SK-N-SH treated with all-trans-retinoic acid at 6 μM for 48 hours (cell line): ENCODE measurements around the gene HS6ST2.

ENCODE experiments used
- ATAC-seq: fragments of 200-7000 bp; cut with Tn5 transposase; 3 replicates; pipeline ENCODE4 v1.9.1; 2020; ENCODE audit warnings: mild to moderate bottlenecking, moderate library complexity
- BACH2 ChIP-seq: fragments of 250-450 bp; sonication (Bioruptor Pico); IDR thresholded peaks from 2 replicates; pipeline ENCODE4 v1.9.0; 2021; ENCODE audit warnings: mild to moderate bottlenecking, borderline replicate concordance
- CSDC2 ChIP-seq: fragments of 250-450 bp; sonication (Bioruptor Pico); IDR thresholded peaks from 2 replicates; pipeline ENCODE4 v1.5.0; 2020; ENCODE audit warnings: mild to moderate bottlenecking, moderate library complexity
- ESRRG ChIP-seq: fragments of 250-450 bp; sonication (Bioruptor Pico); IDR thresholded peaks from 2 replicates; pipeline ENCODE4 v1.6.1; 2021; ENCODE audit warnings: mild to moderate bottlenecking
- GLIS3 ChIP-seq: fragments of 250-450 bp; sonication (Bioruptor Pico); IDR thresholded peaks from 2 replicates; pipeline ENCODE4 v1.5.0; 2020; ENCODE audit warnings: mild to moderate bottlenecking, moderate library complexity
- ISL1 ChIP-seq: fragments of 250-450 bp; sonication (Bioruptor Pico); IDR thresholded peaks from 2 replicates; pipeline ENCODE4 v2.1.2; 2022; ENCODE audit warnings: mild to moderate bottlenecking, moderate library complexity
- PPARA ChIP-seq: fragments of 250-450 bp; sonication (Bioruptor Pico); IDR thresholded peaks from 2 replicates; pipeline ENCODE4 v1.5.0; 2020; ENCODE audit warnings: mild to moderate bottlenecking, borderline replicate concordance
- RARB ChIP-seq: fragments of 250-450 bp; sonication (Bioruptor Pico); IDR thresholded peaks from 2 replicates; pipeline ENCODE4 v1.8.0; 2021; ENCODE audit warnings: mild to moderate bottlenecking, moderate library complexity
- TCF4 ChIP-seq: fragments of 250-450 bp; sonication (Bioruptor Pico); IDR thresholded peaks from 2 replicates; pipeline ENCODE4 v1.8.0; 2021; ENCODE audit warnings: mild to moderate bottlenecking, moderate library complexity, borderline replicate concordance
- TOX ChIP-seq: fragments of 250-450 bp; sonication (Bioruptor Pico); IDR thresholded peaks from 2 replicates; pipeline ENCODE4 v1.8.0; 2021; ENCODE audit warnings: mild to moderate bottlenecking, moderate library complexity, borderline replicate concordance
- ZC3H10 ChIP-seq: fragments of 250-450 bp; sonication (Bioruptor Pico); IDR thresholded peaks from 2 replicates; pipeline ENCODE4 v1.5.1; 2021; ENCODE audit warnings: mild to moderate bottlenecking, moderate library complexity
- ZFP30 ChIP-seq: fragments of 450-650 bp; formaldehyde crosslinking; IDR thresholded peaks from 2 replicates; pipeline ENCODE4 v1.5.0; 2022; ENCODE audit warnings: mild to moderate bottlenecking, moderate library complexity
- ZNF565 ChIP-seq: fragments of 450-650 bp; formaldehyde crosslinking; conservative IDR thresholded peaks from 2 replicates; pipeline ENCODE4 v1.5.0; 2020; ENCODE audit warnings: low read depth, mild to moderate bottlenecking, moderate library complexity
- ZNF70 ChIP-seq: fragments of 450-650 bp; formaldehyde crosslinking; IDR thresholded peaks from 2 replicates; pipeline ENCODE4 v1.5.0; 2020; ENCODE audit warnings: mild to moderate bottlenecking, moderate library complexity
- ZNF8 ChIP-seq: fragments of 450-650 bp; formaldehyde crosslinking; IDR thresholded peaks from 2 replicates; pipeline ENCODE4 v1.5.0; 2020; ENCODE audit warnings: mild to moderate bottlenecking, moderate library complexity
- TF ChIP-seq, protein P1 (sequence below): fragments of 250-450 bp; sonication (Bioruptor Pico); IDR thresholded peaks from 2 replicates; pipeline ENCODE4 v1.5.0; 2020; ENCODE audit warnings: mild to moderate bottlenecking, moderate library complexity
- TF ChIP-seq, protein P2 (sequence below): fragments of 250-450 bp; sonication (Bioruptor Pico); IDR thresholded peaks from 2 replicates; pipeline ENCODE4 v1.8.0; 2020; ENCODE audit warnings: mild to moderate bottlenecking, moderate library complexity, borderline replicate concordance
- TF ChIP-seq, protein P3 (sequence below): fragments of 250-450 bp; sonication (Bioruptor Pico); IDR thresholded peaks from 2 replicates; pipeline ENCODE4 v1.5.1; 2020; ENCODE audit warnings: low read depth, mild to moderate bottlenecking, moderate library complexity
- TF ChIP-seq, protein P4 (sequence below): fragments of 250-450 bp; sonication (Bioruptor Pico); IDR thresholded peaks from 2 replicates; pipeline ENCODE4 v1.8.0; 2021; ENCODE audit warnings: low read depth, mild to moderate bottlenecking, moderate library complexity, borderline replicate concordance

Gene HS6ST2

DNA sequence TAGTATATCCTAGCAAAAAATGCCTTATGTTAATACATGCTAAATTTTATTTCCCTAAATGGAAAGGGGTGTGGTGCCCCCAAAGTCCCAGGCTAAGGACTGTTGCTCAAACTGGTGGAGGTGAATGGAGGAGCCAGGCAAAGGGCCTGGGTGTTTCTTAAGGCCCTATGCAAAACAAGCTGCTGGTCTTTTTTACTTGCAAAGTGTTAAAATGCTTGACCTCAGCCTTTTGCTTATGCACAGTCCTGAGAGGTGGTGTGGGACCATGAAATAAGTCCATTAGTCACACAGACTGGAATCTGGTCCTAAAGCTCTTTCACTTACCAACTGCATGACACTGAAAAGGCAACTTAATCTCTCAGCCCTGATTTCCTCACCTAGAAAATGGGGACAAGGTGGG is 246.1 kb downstream of the HS6ST2 start (continued):
- TF ChIP-seq, protein P1, sequence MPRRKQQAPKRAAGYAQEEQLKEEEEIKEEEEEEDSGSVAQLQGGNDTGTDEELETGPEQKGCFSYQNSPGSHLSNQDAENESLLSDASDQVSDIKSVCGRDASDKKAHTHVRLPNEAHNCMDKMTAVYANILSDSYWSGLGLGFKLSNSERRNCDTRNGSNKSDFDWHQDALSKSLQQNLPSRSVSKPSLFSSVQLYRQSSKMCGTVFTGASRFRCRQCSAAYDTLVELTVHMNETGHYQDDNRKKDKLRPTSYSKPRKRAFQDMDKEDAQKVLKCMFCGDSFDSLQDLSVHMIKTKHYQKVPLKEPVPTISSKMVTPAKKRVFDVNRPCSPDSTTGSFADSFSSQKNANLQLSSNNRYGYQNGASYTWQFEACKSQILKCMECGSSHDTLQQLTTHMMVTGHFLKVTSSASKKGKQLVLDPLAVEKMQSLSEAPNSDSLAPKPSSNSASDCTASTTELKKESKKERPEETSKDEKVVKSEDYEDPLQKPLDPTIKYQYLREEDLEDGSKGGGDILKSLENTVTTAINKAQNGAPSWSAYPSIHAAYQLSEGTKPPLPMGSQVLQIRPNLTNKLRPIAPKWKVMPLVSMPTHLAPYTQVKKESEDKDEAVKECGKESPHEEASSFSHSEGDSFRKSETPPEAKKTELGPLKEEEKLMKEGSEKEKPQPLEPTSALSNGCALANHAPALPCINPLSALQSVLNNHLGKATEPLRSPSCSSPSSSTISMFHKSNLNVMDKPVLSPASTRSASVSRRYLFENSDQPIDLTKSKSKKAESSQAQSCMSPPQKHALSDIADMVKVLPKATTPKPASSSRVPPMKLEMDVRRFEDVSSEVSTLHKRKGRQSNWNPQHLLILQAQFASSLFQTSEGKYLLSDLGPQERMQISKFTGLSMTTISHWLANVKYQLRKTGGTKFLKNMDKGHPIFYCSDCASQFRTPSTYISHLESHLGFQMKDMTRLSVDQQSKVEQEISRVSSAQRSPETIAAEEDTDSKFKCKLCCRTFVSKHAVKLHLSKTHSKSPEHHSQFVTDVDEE, result no peak

DNA sequence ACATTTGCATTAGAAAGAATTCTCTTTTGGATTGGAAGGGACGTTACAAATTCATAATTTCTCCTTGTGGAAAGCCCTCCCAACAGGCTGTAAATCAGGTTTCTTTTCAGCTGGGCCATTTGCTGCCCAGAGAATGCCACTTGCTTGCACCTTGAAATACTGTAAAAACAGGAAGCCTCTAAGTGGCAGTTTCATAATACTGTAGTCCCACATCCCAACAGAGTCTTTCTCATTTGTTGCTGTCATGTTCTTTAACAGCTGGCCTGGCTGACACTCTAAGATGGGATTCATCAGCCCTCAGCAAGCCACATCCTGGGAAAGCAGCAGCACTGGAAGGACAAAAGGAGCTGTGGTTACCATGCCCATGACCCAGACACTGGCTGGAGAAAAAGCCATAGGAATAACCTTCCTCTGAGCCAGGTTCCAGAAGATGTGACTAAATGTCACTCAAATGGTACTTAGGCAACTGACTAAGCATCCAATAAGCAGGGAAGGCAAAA is 247.7 kb downstream of the HS6ST2 start:
- ATAC-seq, result no peak
- TF ChIP-seq BACH2 (CRISPR knock-in tag), result no peak
- no peak for TF ChIP-seq ESRRG (CRISPR knock-in tag)
- TF ChIP-seq CSDC2 (CRISPR knock-in tag), result no peak
- no peak for TF ChIP-seq ZFP30
- TF ChIP-seq, protein P2, sequence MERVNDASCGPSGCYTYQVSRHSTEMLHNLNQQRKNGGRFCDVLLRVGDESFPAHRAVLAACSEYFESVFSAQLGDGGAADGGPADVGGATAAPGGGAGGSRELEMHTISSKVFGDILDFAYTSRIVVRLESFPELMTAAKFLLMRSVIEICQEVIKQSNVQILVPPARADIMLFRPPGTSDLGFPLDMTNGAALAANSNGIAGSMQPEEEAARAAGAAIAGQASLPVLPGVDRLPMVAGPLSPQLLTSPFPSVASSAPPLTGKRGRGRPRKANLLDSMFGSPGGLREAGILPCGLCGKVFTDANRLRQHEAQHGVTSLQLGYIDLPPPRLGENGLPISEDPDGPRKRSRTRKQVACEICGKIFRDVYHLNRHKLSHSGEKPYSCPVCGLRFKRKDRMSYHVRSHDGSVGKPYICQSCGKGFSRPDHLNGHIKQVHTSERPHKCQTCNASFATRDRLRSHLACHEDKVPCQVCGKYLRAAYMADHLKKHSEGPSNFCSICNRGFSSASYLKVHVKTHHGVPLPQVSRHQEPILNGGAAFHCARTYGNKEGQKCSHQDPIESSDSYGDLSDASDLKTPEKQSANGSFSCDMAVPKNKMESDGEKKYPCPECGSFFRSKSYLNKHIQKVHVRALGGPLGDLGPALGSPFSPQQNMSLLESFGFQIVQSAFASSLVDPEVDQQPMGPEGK, result no peak
- no peak for TF ChIP-seq PPARA
- no peak for TF ChIP-seq GLIS3 (CRISPR knock-in tag)
- no peak for TF ChIP-seq TCF4 (CRISPR knock-in tag)
- TF ChIP-seq, protein P3, sequence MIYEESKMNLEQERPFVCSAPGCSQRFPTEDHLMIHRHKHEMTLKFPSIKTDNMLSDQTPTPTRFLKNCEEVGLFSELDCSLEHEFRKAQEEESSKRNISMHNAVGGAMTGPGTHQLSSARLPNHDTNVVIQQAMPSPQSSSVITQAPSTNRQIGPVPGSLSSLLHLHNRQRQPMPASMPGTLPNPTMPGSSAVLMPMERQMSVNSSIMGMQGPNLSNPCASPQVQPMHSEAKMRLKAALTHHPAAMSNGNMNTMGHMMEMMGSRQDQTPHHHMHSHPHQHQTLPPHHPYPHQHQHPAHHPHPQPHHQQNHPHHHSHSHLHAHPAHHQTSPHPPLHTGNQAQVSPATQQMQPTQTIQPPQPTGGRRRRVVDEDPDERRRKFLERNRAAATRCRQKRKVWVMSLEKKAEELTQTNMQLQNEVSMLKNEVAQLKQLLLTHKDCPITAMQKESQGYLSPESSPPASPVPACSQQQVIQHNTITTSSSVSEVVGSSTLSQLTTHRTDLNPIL (CRISPR knock-in tag), result no peak
- TF ChIP-seq ZNF70 (CRISPR knock-in tag), result no peak
- TF ChIP-seq ZNF565, result no peak
- no peak for TF ChIP-seq RARB (CRISPR knock-in tag)
- TF ChIP-seq, all 23 proteins: peak for 0

DNA sequence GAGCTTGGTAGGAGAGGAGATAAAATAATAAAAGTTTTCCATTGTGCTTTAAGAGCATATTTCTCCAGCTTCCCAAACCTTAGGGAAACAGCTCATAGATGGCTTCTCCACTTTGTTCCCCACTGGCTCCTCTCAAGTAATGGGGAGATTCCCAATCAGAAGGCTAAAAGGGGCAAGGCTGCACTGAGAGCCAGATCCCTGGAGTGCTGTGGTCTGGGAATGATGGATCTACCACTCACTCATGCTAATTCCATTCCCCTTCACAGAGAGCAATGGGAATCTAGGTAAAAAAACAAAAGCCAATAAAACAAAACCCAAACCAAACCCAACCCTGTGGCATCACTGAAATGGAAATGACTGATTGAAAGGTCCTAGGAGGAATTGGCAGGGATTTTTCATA is 249.9 kb downstream of the HS6ST2 start:
- ATAC-seq, result no peak
- no peak for TF ChIP-seq ZNF8 (CRISPR knock-in tag)
- TF ChIP-seq, protein P4, sequence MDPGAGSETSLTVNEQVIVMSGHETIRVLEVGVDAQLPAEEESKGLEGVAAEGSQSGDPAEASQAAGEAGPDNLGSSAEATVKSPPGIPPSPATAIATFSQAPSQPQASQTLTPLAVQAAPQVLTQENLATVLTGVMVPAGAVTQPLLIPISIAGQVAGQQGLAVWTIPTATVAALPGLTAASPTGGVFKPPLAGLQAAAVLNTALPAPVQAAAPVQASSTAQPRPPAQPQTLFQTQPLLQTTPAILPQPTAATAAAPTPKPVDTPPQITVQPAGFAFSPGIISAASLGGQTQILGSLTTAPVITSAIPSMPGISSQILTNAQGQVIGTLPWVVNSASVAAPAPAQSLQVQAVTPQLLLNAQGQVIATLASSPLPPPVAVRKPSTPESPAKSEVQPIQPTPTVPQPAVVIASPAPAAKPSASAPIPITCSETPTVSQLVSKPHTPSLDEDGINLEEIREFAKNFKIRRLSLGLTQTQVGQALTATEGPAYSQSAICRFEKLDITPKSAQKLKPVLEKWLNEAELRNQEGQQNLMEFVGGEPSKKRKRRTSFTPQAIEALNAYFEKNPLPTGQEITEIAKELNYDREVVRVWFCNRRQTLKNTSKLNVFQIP (CRISPR knock-in tag), result no peak

DNA sequence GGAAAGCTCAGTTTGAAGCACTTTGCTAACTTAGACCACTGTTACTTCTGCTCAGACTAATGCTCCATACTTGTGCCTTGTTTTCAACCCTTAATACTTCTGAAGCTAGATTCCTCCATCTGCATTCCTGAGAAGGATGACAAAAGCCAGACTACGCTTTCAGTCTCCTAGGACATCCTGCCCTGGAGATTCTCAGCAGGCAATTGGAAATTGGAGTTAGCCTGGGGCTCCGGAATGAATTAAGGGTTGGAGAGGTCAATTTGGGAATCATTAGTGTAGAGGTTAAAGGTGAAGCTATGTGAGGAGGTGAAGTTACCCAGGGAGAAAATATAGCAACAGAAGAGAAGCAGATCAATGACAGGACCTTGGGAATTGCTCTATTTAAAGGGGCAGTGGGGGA is 253.7 kb downstream of the HS6ST2 start:
- no peak for ATAC-seq

DNA sequence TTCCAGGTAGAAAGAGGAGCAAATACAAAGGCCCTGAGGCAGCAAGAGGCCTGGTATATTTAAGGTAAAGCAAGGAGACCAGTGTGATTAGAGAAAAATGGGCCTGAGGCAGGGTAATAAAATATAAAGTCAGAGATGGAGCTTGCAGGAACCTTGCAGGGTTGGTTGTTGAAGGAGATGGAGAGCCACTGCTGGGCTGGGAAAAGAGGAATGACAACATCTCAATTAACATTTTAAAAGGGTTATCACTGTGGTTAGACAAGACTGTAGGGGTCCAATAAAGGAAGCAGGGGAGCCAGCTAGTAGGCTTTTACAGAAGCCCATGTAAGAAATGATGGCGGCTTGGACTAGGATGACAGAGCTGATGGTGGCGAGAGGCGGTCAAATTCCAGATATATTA is 264.0 kb downstream of the HS6ST2 start:
- no peak for ATAC-seq
- TF ChIP-seq, protein P2, result no peak

More for the DNA sequence above, 253.7 kb downstream of the HS6ST2 start:
- peak; percentile 60 for TF ChIP-seq ISL1 (CRISPR knock-in tag)
- no peak for TF ChIP-seq ZFP30

DNA sequence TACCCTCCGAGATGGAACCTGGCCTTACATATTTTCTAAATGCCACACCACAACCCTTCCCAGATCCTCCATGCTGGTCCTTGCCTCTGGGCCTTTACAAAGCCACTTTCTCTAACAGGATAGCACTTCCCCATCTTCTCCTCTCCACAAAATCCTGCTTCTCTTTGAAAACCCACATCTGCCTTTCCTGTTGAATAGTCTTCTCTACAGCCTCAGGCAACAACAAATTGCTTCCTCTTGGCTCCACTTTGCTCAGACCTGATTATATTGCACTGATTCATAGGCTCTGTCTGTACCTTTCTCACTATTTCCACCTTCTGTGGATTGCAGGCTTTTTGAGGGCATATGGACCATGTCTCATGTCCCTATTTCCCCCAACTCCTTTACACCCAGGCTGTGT is 265.9 kb downstream of the HS6ST2 start:
- no peak for TF ChIP-seq ZNF70 (CRISPR knock-in tag)
- no peak for TF ChIP-seq ZNF8 (CRISPR knock-in tag)
- TF ChIP-seq, protein P1, result no peak
- no peak for TF ChIP-seq RARB (CRISPR knock-in tag)
- TF ChIP-seq TOX (CRISPR knock-in tag), result no peak
- no peak for TF ChIP-seq TCF4 (CRISPR knock-in tag)
- no peak for TF ChIP-seq CSDC2 (CRISPR knock-in tag)
- no peak for TF ChIP-seq ZC3H10 (CRISPR knock-in tag)
- TF ChIP-seq ZNF565, result no peak
- TF ChIP-seq, protein P3 (CRISPR knock-in tag), result no peak
- no peak for ATAC-seq
